ENCODE measurements around the gene BAIAP2.
"Not testable (repeated sequence)": the region's sequence is repeated elsewhere in the genome, so short reads cannot be mapped to it uniquely, and the experiment has no call there.

Gene BAIAP2

DNA sequence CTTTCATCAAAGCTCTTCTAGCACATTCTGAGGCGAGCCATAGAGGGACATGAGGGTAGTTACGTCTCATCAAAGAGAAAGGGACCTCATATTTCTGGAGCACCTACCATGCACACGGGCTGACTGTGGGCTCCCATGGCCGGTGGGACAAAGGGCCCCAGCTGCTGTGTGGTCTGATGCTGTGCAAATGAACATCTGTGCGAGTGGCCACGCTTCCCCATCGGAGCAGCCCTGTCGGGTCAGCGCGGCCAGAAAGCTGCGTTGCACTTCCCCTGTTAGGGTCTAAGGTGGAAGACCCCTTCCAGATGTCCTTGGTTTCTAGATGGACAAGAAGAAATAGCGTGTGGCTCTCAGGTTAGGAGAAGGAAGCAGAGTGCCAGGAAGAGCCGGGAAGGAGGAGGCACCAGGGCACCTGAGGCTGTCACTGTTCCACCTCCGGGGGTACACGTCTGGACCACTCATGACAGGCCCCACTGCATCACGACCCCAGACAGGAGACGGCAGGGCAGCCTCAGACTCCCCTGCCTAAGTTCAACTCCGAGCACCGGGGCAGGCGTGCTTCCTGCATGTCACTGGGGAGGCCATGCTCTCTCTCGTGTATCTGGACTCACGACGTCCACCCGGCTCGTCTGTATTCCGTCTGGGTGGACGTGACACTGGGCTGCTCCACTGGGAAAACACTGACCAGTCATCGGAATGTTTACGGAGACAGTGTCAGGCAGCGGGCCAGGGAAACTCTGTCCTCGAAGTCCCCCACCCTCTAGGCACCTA, 8.5 kb upstream of the BAIAP2 start:
- DNase-seq: no peak

- DNase-seq: no peak
These were observed 7.9 kb upstream of the BAIAP2 start for GRCh38 chr17:81027038-81027437.

- no peak for DNase-seq
These were observed 7.1 kb upstream of the BAIAP2 start for GRCh38 chr17:81027591-81028505.

GRCh38 chr17:81028506-81028858, 6.5 kb upstream of the BAIAP2 start:
- no peak for DNase-seq

DNA sequence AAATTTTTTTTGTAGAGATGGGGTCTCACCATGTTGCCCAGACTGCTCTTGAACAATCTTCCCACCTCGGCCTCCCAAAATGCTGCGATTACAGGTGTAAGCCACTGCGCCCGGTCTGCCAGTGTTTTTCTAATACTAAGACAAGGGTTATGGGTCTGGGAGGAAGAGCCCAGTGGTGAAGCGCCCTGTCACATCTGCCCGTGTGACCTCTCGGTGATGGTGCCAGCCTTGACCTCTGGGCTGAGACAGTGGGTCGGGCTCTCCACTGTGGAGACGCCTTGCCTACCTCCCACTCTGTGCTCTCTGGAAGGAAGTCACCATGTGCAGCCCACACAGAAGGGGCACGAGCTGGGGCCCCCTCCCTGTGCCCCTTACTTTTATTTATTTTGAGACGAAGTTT, 5.1 kb upstream of the BAIAP2 start:
- no peak for DNase-seq

- not testable (repeated sequence) for DNase-seq
These were observed 4.6 kb upstream of the BAIAP2 start for GRCh38 chr17:81030312-81030711.

DNA sequence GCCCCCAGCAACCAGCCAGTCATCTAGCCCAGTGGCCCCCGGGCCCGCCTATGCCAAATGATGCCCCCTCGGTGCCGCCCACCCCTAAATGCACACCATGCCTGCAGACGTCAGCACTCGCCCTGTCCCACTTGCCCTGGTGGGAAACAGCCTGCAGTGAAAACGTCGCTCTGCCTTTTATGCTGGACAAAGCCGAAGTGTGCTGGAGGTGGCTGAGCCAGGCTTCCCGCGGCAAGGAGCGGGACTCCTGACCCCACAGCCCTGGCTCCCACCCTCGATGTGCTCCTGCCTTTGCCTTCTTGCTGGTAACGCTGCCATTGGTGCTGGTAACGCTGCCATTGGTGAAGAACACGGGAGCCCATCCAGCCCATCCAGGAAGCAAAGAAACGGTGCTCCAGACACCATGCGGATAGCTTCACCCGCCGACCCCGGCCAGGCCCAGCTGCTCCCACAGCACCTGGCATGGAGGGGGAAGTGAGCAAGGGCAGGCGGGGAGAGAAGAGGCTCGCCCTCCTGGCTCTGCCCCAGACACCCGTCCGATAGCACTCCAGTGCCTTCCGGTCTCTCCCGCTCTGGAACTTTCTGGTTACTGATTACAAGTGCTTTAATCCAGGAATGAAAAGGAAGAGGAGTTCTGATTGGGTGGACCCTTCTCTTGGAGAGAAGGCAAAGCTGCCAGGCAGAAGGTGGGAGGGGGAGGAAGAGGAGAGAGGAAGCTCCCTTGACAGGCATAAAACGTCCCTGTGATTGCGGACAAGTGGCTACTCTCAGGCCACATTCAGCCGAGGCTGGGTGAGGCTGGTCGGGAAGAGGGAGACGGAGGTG, 4.0 kb upstream of the BAIAP2 start:
- DNase-seq: peak; percentile 77

DNA sequence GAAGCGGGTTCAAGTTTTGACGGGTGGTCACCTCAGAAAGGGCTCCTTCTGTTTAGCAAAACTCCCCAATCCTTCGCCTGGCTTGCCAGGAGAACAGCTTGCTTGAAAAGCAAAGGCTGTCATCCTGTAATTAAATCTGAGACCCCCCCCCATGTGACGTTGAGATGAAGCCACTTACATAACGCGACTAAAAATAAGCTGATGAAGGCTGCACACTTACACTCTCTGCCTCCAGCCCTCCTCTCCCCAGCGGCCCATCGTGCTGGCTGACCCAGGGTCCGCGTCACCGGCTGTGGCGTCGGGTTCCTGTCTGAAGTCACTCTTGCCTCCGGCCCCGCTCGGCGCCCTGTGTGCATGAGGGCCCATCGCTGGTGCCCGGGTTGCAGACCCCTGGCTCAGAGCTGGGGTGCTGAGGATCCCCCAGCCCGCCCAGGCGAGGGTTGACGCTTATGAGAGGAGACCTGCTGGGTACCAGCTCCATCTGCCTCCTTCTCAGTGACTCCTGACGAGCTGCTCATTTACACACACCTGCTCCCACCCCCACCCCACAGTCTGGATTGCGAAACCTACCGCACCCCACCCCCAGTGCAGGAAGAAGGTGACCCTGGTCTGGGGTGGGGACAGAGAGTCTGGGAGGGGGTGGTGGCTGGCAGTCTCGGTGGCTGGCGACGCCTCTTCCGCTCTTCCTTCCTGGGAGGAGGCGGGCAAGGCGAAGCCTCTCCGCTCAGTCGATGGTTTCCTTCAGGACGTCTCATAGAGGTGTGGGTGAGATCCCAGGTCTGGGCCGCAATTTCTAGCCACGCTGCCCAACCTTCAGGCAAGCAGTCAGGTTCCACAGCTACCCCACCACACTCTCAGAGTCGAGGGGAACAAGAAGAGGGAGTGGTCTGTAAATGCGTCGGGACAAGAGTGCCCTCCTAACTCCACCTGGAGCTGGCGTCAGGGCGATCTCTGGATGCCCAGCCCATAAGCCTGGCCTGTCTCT, 3.1 kb upstream of the BAIAP2 start:
- DNase-seq: no peak

GRCh38 chr17:81032641-81033480, 2.1 kb upstream of the BAIAP2 start:
- no peak for DNase-seq

DNA sequence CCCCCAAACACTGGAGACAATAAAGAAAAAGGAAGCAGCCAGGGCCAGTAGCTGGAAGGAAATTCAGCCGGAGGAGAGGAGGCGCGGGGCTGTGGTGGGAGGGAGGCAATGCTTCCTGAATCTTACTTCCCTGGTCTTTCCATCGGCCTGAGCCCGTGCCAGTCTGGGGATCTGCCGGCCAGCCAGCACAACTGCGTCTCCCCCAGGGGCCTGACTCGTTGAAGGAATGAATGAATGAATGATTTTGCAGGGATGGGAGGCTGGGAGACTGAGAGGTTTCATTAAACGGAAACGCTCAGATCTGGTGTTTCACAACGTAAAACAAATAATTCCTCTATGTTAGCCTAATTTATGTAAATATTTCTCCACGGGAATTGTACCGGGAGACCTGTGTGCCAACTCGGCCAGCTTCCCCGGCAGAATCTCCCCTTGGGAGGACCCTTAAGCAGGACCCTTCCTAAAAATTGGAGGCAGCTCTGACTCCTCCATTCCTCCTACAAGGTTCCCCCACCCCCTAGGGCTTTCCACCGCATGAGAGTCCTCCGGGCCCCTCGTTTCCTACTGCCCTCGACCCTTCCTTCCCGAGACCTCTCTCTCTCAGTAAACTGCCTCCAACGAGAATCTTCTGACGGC, 1.3 kb upstream of the BAIAP2 start:
- no peak for DNase-seq

- DNase-seq: no peak
These were observed 678 bp upstream of the BAIAP2 start for GRCh38 chr17:81034168-81034777.

- no peak for DNase-seq
These were observed 708 bp downstream of the BAIAP2 start for GRCh38 chr17:81035521-81036196.

GRCh38 chr17:81036197-81036941, 1.4 kb downstream of the BAIAP2 start:
- DNase-seq: no peak

- DNase-seq: no peak
These were observed 2.3 kb downstream of the BAIAP2 start for GRCh38 chr17:81037026-81037797.

DNA sequence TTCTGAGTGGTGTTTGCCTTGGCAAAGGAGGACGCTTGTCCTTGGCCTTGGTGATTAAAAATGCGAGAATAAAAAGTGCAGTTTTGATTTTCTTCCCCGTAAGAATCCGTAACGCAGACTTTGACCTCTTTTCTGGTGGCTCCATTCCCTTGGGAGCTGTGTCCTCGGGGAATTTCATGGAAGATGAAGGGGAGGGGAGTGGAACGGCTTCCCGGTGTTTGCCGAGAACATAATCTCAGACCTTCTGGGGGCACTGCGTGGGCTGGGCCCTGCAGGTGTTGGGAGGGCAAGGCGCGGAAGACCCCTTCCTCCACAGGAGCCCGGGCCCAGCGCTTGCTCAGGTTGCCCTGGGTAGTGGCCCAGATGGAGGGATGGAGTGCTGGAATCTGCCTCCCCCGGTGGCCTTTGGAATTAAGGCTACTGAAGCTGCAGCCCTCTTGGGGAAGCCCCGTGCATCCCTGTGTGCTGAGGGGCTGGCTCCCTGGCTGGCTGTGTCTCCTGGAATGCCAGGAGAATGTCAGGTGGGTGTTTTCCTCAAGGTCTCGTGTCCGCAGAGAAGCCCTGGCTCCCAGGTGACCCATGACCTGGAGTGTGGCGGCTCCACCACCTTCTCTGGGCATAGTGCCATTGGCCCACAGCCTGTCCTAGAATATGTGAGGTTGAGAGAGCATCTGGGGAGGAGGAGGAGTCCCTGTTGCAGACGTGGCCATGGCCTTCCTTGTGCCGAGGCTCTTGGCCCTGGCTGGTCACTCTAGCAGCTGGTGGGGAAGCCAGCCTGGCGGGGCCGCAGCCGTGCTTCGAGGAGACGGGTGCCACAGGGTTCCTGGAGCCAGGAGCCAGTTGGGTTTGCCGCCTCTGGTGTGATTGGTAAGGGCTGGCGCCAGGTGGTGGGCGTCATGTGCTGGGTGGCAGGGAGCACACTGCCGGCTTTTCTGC, 3.1 kb downstream of the BAIAP2 start:
- no peak for DNase-seq

- no peak for DNase-seq
These were observed 4.1 kb downstream of the BAIAP2 start for GRCh38 chr17:81039096-81039495.

All from NCI-H2029 (cell line).